Measurements from ENCODE around the gene C16orf86.

GRCh38 chr16:67644038-67644437 is 22.6 kb upstream of the C16orf86 start:
- TF ChIP-seq USF2 (IDR thresholded peaks at IDR 0.05): no peak
- no peak for TF ChIP-seq POLR2AphosphoS2 (conservative IDR thresholded peaks at IDR 0.05; ENCODE audit: low read length)
- no peak for TF ChIP-seq EP300 (IDR thresholded peaks at IDR 0.05)
- no peak for TF ChIP-seq HOXA7 (CRISPR knock-in tag; IDR thresholded peaks at IDR 0.05)
- no peak for TF ChIP-seq PHF8 (IDR thresholded peaks at IDR 0.05; ENCODE audit: borderline replicate concordance, low read depth)
- TF ChIP-seq CTCF (IDR thresholded peaks at IDR 0.05): no peak
- TF ChIP-seq RFX5 (IDR thresholded peaks at IDR 0.05): no peak
- no peak for TF ChIP-seq MAX (IDR thresholded peaks at IDR 0.05)
- TF ChIP-seq EHF (CRISPR knock-in tag; IDR thresholded peaks at IDR 0.05): no peak
- TF ChIP-seq POLR2A (IDR thresholded peaks at IDR 0.05; ENCODE audit: low read length): no peak
- no peak for TF ChIP-seq ESRRA (IDR thresholded peaks at IDR 0.05; ENCODE audit: borderline replicate concordance, low read length)
- TF ChIP-seq ELK1 (IDR thresholded peaks at IDR 0.05; ENCODE audit: low read depth, low read length): no peak

All from A549 (cell line).